Epidermal melanocyte (primary cell): ENCODE measurements around the gene NELFE.
"Not testable (repeated sequence)": the region's sequence is repeated elsewhere in the genome, so short reads cannot be mapped to it uniquely, and the experiment has no call there.

ENCODE experiments used
- DNase-seq: peaks from one replicate; pipeline ENCODE4 v3.0.0; 2011; ENCODE audit warnings: low spot score; ENCODE audit not compliant: insufficient read length

Gene NELFE

DNA sequence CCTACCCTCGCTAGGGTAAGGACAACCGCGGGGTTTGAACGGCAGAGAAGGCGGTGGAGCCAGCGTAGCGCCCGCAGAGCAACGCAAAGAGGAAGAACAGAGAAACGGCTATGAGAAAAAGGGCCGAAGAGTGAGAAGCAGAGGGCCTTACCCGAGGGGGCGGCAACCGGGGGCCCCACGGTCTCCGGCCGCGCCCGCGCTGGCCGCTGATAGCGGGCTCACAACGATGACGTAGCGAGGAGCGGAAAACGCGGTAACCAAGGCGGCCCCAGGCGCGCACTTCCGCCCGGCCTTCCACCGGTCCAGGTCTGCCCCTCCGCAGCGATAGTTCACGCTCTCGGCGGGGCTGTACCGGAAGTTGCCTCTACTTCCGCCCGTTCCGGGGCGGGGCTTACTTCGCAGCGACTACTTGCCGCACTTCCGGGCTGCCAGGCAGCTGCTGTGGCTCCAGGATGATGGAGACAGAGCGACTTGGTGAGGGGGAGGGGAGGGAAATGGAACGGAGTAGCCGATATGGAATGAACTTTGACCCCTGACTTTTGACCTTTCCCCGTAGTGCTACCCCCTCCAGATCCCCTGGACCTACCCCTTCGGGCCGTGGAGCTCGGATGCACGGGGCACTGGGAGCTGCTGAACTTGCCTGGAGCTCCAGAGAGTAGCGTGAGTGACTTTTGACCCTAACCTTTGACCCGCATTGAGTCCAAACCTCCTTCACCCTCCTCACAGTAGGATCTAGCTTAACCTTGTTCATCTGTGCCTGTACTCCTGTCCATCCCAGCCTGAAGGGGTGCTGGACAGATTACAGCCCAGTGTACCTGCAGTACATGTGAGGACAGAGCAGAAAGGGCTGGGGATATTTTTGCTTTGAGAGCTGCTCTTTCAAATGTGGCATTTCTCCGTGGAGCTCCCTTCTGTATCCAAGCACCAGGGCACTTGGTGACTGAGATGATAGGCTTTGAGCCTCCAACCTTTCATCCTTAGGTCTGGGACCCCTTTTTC, at the start of gene NELFE, which contains the start of gene SKIC2:
Gene NELFE (minus strand): TSS at position 231 of the 999 bp plus-strand sequence. CDS start 525 bp downstream, outside the sequence.
Gene SKIC2 (plus strand): TSS at position 435 of the 999 bp plus-strand sequence. CDS start 18 bp downstream, at position 453.
- DNase-seq, result peak; percentile 99

GRCh38 chr6:32008037-32008436, 49.3 kb upstream of the NELFE start:
- DNase-seq, result not testable (repeated sequence)

DNA sequence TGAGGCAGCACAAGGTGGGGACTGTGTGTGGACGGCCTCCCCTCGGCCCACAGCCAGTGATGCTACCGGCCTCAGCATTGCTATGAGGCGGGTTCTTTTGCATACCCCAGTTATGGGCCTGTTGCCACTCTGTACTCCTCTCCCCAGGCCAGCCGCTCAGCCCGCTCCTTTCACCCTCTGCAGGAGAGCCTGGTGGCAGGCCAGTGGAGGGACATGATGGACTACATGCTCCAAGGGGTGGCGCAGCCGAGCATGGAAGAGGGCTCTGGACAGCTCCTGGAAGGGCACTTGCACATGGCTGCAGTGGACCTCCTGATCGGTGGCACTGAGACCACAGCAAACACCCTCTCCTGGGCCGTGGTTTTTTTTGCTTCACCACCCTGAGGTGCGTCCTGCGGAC, 48.3 kb upstream of the NELFE start:
- DNase-seq, result not testable (repeated sequence)

GRCh38 chr6:32005991-32006529, 47.3 kb upstream of the NELFE start:
- not testable (repeated sequence) for DNase-seq

DNA sequence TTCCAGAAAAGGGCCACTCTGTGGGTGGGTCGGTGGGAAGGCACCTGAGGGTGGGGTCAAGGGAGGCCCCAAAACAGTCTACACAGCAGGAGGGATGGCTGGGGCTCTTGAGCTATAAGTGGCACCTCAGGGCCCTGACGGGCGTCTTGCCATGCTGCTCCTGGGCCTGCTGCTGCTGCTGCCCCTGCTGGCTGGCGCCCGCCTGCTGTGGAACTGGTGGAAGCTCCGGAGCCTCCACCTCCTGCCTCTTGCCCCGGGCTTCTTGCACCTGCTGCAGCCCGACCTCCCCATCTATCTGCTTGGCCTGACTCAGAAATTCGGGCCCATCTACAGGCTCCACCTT, 46.7 kb upstream of the NELFE start:
- DNase-seq, result not testable (repeated sequence)

GRCh38 chr6:32004864-32005537, 46.2 kb upstream of the NELFE start:
- DNase-seq, result not testable (repeated sequence)

DNA sequence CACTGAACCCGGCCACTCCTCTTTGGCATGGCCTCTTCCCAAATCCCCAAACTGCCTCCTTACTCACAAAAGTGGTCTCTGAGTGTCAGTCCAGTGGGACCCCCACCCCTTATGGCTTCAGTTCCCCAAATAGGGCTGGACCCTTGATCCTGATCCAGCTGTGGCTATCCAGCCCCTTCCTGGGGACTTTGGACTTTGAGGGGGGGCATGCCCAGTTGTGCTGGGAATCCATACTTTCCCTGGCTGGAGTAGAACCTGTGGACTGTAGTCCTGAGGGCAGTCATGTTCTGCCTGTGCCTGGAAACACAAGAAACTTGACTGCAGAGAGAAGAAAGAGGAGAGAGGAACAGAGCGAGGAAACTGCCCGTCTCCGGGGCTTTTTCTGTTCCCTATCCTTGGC, 45.6 kb upstream of the NELFE start:
- DNase-seq, result not testable (repeated sequence)

GRCh38 chr6:32003301-32003700, 44.5 kb upstream of the NELFE start:
- DNase-seq, result not testable (repeated sequence)

- not testable (repeated sequence) for DNase-seq
These were observed 43.9 kb upstream of the NELFE start for GRCh38 chr6:32002546-32003268.

- not testable (repeated sequence) for DNase-seq
These were observed 37.6 kb upstream of the NELFE start for GRCh38 chr6:31996385-31996784.

DNA sequence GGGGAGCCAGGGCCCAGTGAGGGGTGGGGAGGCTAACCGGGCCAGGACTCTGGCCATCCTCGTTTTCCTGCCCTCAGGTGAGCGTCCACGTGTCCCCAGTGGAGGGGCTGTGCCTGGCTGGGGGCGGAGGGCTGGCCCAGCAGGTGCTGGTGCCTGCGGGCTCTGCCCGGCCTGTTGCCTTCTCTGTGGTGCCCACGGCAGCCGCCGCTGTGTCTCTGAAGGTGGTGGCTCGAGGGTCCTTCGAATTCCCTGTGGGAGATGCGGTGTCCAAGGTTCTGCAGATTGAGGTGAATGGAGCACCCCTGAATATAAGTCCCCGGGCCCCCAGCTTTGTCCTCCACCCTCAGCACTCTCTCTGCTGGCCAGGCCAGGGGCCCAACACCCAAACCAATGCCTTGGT, 35.6 kb upstream of the NELFE start:
- DNase-seq, result not testable (repeated sequence)

DNA sequence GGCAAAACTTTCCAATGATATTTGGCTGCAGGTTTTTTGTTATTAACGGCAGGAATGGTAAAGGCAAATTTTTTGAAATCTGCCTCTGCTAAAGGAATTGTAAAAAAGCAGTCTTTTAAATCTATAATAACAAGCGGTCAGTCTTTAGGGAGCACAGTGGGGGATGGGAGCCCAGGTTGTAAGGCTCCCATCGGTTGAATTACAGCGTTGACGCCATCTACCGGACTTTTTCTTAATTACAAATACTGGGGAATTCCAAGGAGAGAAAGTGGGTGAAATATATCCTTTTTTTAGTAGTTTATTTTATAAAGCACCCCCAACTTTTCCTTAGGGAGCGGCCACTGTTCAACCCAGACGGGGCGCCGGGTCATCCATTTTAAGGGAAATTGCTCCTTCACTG, 30.6 kb upstream of the NELFE start:
- not testable (repeated sequence) for DNase-seq

GRCh38 chr6:31981744-31982143, 23.0 kb upstream of the NELFE start, which contains the start of gene C4A:
C4A (plus strand) TSS chr6:31982057; CDS start chr6:31982108, 51 bp downstream.
- not testable (repeated sequence) for DNase-seq

DNA sequence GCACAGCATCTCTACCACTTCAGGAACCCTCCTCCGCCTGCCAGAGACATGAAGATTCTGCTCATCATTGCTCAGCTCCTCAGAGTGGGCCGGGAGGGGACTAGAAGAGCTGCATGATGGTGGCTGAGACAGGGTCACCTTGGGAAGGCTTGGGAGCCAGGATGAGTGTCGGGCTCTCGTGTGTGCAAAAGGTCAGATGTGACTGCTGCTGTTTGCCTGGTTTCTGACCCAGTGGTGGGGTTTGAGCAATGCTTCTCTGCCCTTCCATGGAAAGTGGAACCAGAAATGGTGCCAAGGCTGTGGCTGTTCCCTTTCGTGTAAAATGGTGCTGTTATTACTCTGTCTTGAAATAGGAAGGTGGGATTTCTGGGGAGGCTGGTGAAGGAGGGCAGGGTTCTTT, 22.2 kb upstream of the NELFE start:
- DNase-seq, result not testable (repeated sequence)

- DNase-seq, result not testable (repeated sequence)
These were observed 21.6 kb upstream of the NELFE start for GRCh38 chr6:31980195-31980876.

- no peak for DNase-seq
These were observed 20.6 kb upstream of the NELFE start for GRCh38 chr6:31979238-31979898.

DNA sequence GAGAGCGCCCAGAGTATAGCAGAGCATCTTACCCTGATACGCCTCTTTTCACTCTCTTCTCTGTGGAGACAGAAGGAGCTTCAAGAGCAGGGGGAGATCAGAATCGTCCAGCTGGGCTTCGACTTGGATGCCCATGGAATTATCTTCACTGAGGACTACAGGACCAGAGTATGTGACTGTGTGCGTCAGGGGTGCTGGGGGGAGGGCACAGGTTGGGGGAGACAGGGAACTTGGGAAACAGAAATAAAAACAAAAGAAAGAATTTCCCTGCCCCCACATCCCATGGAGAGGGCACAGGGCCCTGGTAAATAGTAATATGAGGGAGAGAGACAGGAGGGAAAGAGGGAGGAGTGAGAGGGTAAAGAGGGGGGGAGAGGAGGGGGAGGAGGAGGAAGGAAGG, 20.1 kb upstream of the NELFE start:
- no peak for DNase-seq

GRCh38 chr6:31977816-31978431, 19.2 kb upstream of the NELFE start:
- DNase-seq, result no peak

DNA sequence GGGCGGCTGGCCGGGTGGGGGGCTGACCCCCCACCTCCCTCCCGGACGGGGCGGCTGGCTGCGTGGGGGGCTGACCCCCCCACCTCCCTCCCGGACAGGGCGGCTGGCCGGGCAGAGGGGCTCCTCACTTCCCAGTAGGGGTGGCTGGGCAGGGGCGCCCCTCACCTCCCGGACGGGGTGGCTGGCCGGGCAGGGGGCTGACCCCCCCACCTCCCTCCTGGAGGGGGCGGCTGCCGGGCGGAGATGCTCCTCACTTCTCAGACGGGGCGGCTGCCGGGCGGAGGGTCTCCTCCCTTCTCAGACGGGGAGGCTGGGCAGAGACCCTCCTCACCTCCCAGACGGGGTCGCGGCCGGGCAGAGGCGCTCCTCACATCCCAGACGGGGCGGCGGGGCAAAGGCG, 17.3 kb upstream of the NELFE start:
- DNase-seq, result not testable (repeated sequence)
